ENCODE data around the gene JAM2.

JAM2 gene

DNA sequence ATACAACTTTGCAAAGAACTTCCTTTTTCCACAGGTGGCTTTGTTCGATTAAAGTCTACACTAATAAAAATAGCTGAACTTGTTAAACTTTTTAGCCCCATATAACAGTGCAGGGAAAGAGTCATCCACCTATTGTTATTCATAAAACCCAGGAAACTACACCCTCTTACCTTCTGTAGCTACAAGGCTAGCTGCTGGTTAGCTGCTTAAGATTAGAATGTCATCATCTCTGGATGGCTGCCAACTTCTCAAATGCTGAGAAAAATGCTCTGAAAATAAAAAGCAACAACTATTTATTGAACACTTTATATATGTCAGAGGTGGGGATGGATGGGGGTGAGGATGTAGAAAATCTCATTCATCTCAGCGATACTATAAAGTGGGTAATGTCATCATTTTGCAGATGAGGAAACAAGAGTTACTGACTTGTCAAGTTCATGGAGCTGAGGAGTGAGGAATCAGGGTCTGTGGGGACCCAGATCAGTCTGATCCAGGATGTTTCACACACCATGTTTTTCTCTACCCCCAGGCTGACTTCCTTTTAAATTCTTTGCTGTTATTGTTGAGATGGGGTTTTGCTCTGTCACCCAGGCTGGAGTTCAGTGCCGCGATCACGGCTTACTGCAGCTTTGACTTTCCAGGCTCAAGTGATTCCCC lies 78.6 kb downstream of the JAM2 start:
- no peak for DNase-seq (ENCODE audit: low spot score)

GRCh38 chr21:25721987-25722386 lies 82.9 kb downstream of the JAM2 start:
- DNase-seq (ENCODE audit: low spot score), result no peak

- no peak for DNase-seq (ENCODE audit: low spot score)
Observed at GRCh38 chr21:25722631-25723030, 83.6 kb downstream of the JAM2 start.

GRCh38 chr21:25732091-25732760 lies 93.2 kb downstream of the JAM2 start:
- DNase-seq (ENCODE audit: low spot score), result no peak

DNA sequence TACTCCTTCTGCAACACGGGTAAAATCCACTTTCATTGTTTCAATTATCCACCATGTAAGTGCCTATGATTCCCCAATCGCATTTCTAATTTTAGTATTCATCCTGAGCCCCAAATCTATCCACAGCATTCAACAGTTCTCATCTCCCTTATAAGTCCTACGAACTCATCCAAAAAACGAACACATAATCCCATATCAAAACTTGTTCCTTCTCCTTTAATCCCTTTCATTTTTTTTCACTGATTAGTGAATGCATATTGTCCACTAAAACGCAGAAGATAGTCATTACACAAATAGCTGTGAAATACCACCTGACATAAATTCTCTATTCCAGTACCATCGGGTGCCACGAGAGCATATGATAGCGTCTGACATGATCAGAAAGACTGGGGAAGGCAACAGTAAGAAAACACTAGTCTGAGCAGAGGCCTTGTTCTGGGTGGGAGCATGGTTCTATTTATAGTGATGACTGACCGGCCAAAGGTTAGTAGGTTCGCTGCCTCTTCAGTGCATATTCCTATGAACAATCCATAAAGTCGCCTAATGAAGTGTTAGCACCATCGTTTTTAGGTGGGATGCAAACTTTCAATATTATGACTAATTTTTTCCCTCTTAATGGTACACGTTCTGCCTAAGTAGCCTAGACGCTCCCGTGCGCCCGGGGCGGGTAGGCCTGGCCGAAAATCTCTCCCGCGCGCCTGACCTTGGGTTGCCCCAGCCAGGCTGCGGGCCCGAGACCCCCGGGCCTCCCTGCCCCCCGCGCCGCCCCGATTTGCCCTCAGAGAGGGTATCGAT lies 95.0 kb downstream of the JAM2 start:
- no peak for DNase-seq (ENCODE audit: low spot score)

DNA sequence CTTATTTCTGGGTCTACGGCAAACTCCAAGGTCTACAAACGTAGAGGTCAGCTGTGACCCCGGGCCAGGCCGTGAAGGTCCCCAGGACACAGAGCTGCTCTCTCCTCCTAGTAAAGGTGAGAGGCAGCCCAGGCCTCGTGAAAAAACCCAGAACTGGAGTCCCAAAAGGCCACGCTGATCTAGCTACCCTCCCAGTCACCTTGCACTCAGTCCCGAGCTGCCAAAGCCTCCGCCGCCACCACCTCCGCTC lies 95.5 kb downstream of the JAM2 start:
- DNase-seq (ENCODE audit: low spot score), result no peak

- DNase-seq (ENCODE audit: low spot score), result peak; percentile 97
Observed at GRCh38 chr21:25734904-25735645, 96.0 kb downstream of the JAM2 start, which contains the start of the genes ATP5PF and GABPA. Gene ATP5PF (minus strand): TSS chr21:25734904. CDS start chr21:25729794, 5,110 bp downstream. Gene GABPA (plus strand): TSS chr21:25734972. CDS start chr21:25741599, 6,627 bp downstream.

DNA sequence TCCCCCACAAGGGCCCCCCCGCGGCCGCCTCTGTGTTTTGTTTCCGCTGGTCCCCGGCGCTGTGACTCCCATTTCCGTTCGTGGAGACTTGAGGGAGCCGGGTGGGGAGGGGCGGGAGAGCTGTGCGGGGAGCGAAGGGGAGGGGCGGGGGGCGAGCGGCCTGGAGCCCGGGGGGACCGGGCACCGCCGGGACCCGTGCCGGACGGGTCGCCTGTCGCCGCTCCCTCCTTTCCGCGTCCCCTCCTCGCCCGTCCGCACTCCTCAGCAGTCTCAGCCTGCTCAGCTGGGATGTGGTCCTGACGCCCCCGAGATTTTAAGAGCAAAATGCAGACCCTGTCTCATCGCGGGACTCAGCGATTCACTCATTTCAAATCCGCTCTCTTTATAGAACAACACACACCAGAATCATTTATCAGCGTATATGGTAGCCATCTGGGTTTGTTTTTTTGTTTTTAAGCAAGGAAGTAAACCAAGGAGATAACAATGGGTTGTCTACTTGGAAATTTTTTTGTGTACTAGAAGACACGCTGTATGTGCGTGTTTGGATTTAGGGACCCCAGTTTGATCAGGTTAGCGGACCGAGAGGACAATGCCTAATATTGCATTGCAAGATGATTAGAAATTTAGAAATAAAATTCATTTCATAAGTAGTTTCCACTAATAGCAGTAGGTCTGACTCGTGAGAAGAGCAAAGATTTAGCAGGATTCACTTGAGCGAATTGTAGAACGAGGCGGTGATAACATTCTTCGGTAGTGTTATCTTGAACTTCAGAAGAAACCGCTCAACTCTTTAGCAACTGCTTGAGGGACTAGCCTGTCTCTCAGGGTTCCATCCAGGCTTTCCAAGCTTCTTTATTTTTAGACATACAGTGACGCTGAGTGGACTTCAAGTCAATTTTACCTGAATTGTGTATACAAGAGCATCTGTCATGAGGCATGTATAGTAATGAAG lies 96.9 kb downstream of the JAM2 start:
- no peak for DNase-seq (ENCODE audit: low spot score)

- no peak for DNase-seq (ENCODE audit: low spot score)
Observed at GRCh38 chr21:25737421-25737820, 98.4 kb downstream of the JAM2 start.

GRCh38 chr21:25742900-25743299 lies 103.8 kb downstream of the JAM2 start:
- DNase-seq (ENCODE audit: low spot score), result no peak

DNA sequence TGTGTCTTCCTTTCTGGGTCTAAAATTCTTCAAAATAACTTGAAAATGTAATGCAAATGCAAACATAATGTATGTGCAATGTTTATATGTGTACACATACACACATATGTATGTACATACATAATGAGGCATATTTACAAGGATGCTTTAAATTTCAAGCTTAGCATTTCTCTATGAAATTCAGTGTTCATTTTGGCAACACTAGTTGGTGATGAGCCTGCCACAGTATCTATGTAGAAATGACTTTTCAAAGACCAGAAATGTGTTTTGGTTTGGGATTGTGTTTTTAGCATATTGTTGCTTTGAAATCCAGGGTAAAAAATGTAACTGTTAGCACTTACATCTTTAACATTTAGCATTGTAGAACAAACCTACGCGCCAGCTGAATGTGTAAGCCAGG lies 105.8 kb downstream of the JAM2 start:
- DNase-seq (ENCODE audit: low spot score), result no peak

- DNase-seq (ENCODE audit: low spot score), result no peak
Observed at GRCh38 chr21:25750085-25750484, 111.0 kb downstream of the JAM2 start.

- DNase-seq (ENCODE audit: low spot score), result no peak
Observed at GRCh38 chr21:25752416-25752815, 113.4 kb downstream of the JAM2 start.

GRCh38 chr21:25756190-25756932 lies 117.3 kb downstream of the JAM2 start:
- DNase-seq (ENCODE audit: low spot score), result no peak

GRCh38 chr21:25757531-25757930 lies 118.5 kb downstream of the JAM2 start:
- DNase-seq (ENCODE audit: low spot score), result no peak

DNA sequence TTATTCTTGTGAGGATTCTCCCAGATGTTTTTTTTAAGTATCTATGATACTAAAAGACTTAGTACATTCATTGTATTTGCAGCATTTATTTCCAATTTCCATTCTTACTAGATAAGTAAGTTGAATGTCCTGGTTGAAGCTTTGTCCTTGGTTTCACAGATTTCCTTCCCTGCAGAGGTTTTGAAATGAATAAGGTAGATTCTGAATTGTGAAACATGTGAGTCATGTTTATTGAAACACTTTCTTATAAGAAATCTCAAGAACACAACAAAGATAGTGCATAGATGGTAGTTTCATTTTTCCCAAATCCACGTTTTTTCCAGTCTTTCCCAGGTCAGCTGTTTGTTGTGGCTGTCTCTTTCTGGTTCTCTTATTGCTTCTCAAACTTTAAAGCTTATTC lies 120.5 kb downstream of the JAM2 start:
- no peak for DNase-seq (ENCODE audit: low spot score)

DNA sequence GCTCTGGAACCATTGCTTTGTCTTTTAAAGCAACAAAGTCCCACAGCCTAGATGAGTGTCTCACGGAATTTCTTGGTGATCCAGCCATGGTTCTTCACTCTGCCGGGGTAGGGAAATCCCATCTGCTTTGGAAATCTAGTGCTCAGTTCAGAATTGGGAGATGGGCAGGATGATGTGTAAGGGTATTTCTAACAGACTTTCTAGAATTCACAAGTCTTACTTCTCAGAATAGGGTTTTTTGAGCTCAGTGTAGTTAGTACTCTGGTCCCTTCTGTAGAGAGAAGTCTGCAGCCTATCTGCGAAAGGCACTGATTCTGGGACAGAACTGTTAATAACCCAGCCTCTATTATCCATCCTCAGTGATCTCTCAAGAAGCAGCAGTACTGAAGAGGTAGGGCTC lies 121.0 kb downstream of the JAM2 start:
- DNase-seq (ENCODE audit: low spot score), result no peak

- no peak for DNase-seq (ENCODE audit: low spot score)
Observed at GRCh38 chr21:25760677-25761076, 121.6 kb downstream of the JAM2 start.

DNA sequence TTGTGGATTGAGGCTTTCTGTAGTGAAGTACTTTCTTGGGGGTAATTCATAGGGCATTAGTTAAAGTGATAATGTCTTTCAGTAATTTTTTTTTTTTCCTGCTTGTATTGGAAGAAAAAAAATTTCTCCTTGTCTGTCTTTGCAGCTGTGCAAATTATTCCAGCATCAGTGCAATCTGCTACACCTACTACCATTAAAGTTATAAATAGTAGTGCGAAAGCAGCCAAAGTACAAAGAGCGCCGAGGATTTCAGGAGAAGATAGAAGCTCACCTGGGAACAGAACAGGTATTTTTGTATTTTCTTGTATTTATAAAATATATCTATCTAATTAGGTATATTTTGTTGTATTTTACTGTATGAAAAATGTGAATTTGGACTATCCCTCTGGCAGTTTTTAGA lies 125.0 kb downstream of the JAM2 start:
- no peak for DNase-seq (ENCODE audit: low spot score)

All from ecto neural progenitor cell (in vitro differentiated cells).